COLO829 (cell line): ENCODE results near the gene MAPK8IP2.
A peak's percentile ranks its signal among the peaks of the same experiment; 100 is the strongest.

ENCODE experiments used
- DNase-seq: peaks from one replicate; pipeline ENCODE4 v3.0.0; 2012; ENCODE audit warnings: low spot score

Gene MAPK8IP2

GRCh38 chr22:50575426-50575941 lies 25.1 kb upstream of the MAPK8IP2 start:
- no peak for DNase-seq

- DNase-seq, result no peak
Measured at GRCh38 chr22:50576070-50576469, 24.5 kb upstream of the MAPK8IP2 start.

GRCh38 chr22:50576806-50577696 lies 23.5 kb upstream of the MAPK8IP2 start:
- no peak for DNase-seq

- no peak for DNase-seq
Measured at GRCh38 chr22:50577697-50577986, 23.0 kb upstream of the MAPK8IP2 start.

DNA sequence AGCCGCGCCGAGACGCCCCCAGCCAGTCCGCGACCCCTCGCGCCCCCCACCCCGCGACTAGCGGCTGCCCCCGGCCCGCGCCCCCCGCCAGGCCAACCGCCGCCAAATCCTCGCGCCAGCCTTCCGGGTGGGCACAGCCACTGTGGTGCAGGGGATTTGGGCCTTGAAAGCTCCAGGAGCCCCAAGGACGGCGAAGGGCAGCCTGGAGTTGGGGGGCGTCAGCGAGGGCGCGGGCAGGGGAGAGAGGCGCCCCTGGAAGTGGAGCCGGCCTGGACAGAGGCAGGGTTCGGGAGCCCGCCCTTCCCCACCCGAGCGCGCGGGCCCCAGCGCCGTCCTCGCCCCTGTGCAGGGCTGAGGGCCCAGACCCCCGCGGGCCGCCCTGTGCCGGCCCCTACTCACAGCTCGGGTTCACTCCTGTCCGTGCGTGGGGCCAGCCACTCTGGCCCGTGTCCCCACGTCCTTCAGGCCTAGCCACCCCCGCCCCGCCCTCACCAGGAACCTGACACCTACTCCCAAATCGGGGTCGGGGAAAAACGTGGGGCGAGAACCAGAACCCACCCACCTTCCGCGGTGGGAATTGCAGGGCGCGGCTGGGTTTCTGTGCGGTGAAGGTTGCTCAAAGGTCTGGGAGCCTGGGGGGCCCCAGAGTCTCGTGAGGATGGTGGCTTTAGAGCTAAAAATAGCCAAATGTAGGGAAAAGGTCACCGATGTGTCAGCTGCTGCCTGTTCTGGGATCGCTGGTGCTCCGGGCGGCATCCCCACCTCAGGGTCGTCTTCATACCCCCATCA lies 22.4 kb upstream of the MAPK8IP2 start, which contains the start of gene CPT1B:
TSS of gene CPT1B (minus strand) at position 441 of the 789 bp plus-strand sequence. CDS start 512 bp downstream, outside the sequence.
- no peak for DNase-seq

- no peak for DNase-seq
Measured at GRCh38 chr22:50578776-50579310, 21.8 kb upstream of the MAPK8IP2 start.

DNA sequence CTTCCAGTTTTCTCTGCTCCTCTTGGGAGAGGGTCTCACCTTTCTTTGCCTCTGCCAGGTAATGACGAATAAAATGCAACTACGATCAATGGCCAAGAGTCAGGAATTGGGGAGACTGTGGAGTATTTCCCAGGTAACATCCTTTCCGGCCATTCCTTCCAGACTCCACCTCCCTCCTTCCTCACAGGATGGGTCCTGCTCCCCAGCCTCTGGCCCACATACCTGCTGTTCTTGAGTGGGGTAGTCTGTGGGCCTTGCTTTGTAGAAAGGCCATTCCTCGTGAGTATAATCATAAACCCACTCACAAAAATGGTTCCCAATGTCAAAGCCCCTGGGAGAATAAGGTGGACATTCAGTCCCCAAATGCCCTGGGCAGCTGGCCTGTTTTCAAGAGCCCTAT lies 20.8 kb upstream of the MAPK8IP2 start:
- DNase-seq, result no peak

GRCh38 chr22:50581031-50581949 lies 19.3 kb upstream of the MAPK8IP2 start:
- DNase-seq, result no peak

GRCh38 chr22:50581950-50582492 lies 18.6 kb upstream of the MAPK8IP2 start:
- no peak for DNase-seq

DNA sequence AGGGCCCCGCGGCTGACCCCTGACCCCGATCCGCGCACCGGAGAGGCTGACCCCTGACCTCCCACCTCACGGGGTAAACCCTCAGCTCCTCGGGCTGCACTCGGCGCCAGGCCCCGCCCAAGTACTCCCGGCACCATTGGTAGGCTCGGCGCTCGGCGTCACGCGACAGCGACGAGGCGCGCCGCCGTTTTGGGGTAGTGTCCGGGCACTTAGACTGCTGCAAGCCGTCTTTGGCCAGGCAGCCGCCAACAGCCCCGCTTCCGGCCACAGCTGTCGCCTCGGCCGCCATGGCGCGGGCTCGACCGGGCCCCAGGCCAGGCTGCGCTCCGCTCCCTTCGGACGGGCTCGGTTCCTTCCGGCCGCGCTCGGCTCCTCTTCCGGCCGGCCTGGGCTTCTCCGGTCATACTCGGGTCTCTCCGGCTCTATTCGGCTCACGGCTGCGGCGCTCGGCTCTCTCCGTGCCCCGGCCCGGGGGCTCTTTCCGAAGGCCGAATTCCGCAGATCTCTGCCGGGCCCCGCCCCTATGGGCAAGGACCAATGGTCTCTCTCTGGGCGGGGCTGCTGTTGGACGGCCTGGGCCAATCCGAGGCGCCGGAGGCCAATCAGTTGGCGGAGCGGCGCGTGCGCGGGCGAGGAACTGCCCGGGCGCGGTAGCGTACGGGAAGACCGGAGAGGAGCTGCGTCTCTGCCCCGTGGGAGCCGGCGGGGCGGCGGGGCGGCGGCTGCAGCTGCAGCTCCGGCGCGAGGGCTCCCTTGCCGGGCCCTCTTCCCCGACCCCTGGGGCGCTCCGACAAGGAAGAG lies 17.9 kb upstream of the MAPK8IP2 start, which contains the start of gene CHKB:
TSS of gene CHKB (minus strand) at position 357 of the 801 bp plus-strand sequence. CDS start at position 289, 68 bp downstream.
- peak; percentile 99 for DNase-seq

GRCh38 chr22:50583294-50583861 lies 17.2 kb upstream of the MAPK8IP2 start:
- DNase-seq, result no peak

GRCh38 chr22:50584106-50585096 lies 16.2 kb upstream of the MAPK8IP2 start:
- DNase-seq, result no peak

- DNase-seq, result no peak
Measured at GRCh38 chr22:50585238-50585637, 15.4 kb upstream of the MAPK8IP2 start.

DNA sequence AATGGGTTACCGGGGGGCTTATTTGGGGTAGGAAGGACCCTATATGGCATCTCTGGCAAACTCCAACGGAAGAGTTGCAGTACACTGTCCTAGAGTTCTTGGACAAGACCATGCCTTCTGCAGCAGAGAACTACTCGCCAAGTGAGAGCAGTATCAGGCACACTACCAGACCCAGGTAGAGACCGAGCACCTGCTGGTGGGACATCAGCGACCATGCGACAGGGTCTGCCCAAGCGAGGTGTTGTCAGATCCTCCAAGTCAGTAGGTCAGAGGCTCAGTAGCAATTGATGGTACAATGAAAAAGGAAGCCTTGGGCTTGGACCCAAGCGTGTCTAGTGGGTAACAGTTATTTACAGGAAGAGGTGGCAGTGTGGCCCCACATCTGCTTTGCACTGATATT lies 14.8 kb upstream of the MAPK8IP2 start:
- DNase-seq, result no peak

- no peak for DNase-seq
Measured at GRCh38 chr22:50586416-50586815, 14.2 kb upstream of the MAPK8IP2 start.

GRCh38 chr22:50587407-50587806 lies 13.2 kb upstream of the MAPK8IP2 start:
- no peak for DNase-seq

DNA sequence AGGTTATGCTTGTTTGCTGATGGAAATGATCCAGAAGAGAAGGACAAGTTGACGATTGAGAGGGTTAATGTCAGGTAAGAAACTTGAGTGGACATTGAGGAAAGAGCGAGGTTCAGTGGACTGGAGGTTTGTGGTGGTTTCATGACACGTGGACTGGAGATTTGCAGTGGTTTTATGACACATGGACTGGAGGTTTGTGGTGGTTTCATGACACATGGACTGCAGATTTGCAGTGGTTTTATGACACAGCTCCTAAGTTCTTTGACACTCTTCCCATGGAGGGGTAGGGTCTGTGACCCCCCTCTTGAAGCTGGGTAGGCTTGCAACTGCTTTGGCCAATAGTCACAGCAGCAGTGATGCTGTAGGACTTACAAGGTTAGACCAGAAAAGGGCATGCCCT lies 5.4 kb upstream of the MAPK8IP2 start:
- no peak for DNase-seq

GRCh38 chr22:50597097-50597496 lies 3.5 kb upstream of the MAPK8IP2 start:
- no peak for DNase-seq
